ENCODE measurements around the gene SPINK7.

Gene SPINK7

GRCh38 chr5:148336704-148337435 is 24.6 kb downstream of the SPINK7 start (continued):
- no peak for TF ChIP-seq BCL6B (tag by site-specific recombination; IDR thresholded peaks at IDR 0.05)

GRCh38 chr5:148342371-148343045 is 30.3 kb downstream of the SPINK7 start:
- CTCF ChIA-PET = interaction anchor here (1.7 kb wide), 1 partner anchor 32 kb away, joined by 9 read pairs; no protein-coding TSS in a partner anchor
- Histone ChIP-seq H3K9me3 (ENCODE audit: control insufficient read depth, insufficient read depth, low read depth, low read length) (no peaks in the 10 kb centered on the region), H3K4me3 (ENCODE audit: low read depth, low read length) (no peak overlapping the region), H3K4me1 (ENCODE audit: control insufficient read depth, insufficient read depth, low read length) (no peaks in the 10 kb centered on the region), H3K27ac (ENCODE audit: extremely low read depth, low read depth, low read length) (no peak overlapping the region), H3K36me3 (ENCODE audit: control insufficient read depth in 2 of 2, insufficient read depth in 1 of 2, low read length in 2 of 2) (no peaks in the 10 kb centered on the region)
- POLR2A ChIA-PET = no interaction called here
- TF ChIP-seq ZXDB (tag by site-specific recombination; IDR thresholded peaks at IDR 0.05) (no peak), KLF17 (tag by site-specific recombination; IDR thresholded peaks at IDR 0.05) (no peak), FEZF1 (tag by site-specific recombination; IDR thresholded peaks at IDR 0.05) (no peak), ZNF423 (tag by site-specific recombination; IDR thresholded peaks at IDR 0.05) (no peak), GLIS2 (tag by site-specific recombination; IDR thresholded peaks at IDR 0.05) (no peak), ZNF596 (tag by site-specific recombination; IDR thresholded peaks at IDR 0.05) (no peak), ZFP3 (tag by site-specific recombination; IDR thresholded peaks at IDR 0.05; ENCODE audit: low read depth) (no peak), ZNF311 (tag by site-specific recombination; IDR thresholded peaks at IDR 0.05; ENCODE audit: borderline replicate concordance) (no peak), ZBTB49 (tag by site-specific recombination; IDR thresholded peaks at IDR 0.05; ENCODE audit: low read depth) (no peak), MZF1 (tag by site-specific recombination; IDR thresholded peaks at IDR 0.05; ENCODE audit: borderline replicate concordance) (no peak), HOXD13 (CRISPR knock-in tag; IDR thresholded peaks at IDR 0.05; ENCODE audit: borderline replicate concordance) (no peak), KLF1 (tag by site-specific recombination; IDR thresholded peaks at IDR 0.05) (no peak)

GRCh38 chr5:148343046-148343407 is 30.8 kb downstream of the SPINK7 start:
- no peak overlapping the region for H3K27ac ChIP-seq (ENCODE audit: extremely low read depth, low read depth, low read length)
- no peak overlapping the region for H3K4me3 ChIP-seq (ENCODE audit: low read depth, low read length)
- no peaks in the 10 kb centered on the region for H3K4me1 ChIP-seq (ENCODE audit: control insufficient read depth, insufficient read depth, low read length)
- CTCF ChIA-PET = interaction anchor here (1.7 kb wide), 1 partner anchor 31 kb away, joined by 9 read pairs; no protein-coding TSS in a partner anchor
- H3K36me3 ChIP-seq (ENCODE audit: control insufficient read depth in 2 of 2, insufficient read depth in 1 of 2, low read length in 2 of 2) = no peaks in the 10 kb centered on the region
- no peaks in the 10 kb centered on the region for H3K9me3 ChIP-seq (ENCODE audit: control insufficient read depth, insufficient read depth, low read depth, low read length)
- POLR2A ChIA-PET = no interaction called here
- TF ChIP-seq REPIN1 (tag by site-specific recombination; IDR thresholded peaks at IDR 0.05; ENCODE audit: low read depth) = no peak
- TF ChIP-seq ZNF112 (tag by site-specific recombination; IDR thresholded peaks at IDR 0.05) = no peak
- no peak for TF ChIP-seq ZNF558 (tag by site-specific recombination; IDR thresholded peaks at IDR 0.05)
- TF ChIP-seq ZNF311 (tag by site-specific recombination; IDR thresholded peaks at IDR 0.05; ENCODE audit: borderline replicate concordance) = no peak
- TF ChIP-seq CTCF (tag by site-specific recombination; IDR thresholded peaks at IDR 0.05) = no peak
- no peak for TF ChIP-seq ZNF148 (tag by site-specific recombination; IDR thresholded peaks at IDR 0.05; ENCODE audit: borderline replicate concordance)
- no peak for TF ChIP-seq YY2 (tag by site-specific recombination; IDR thresholded peaks at IDR 0.05)
- TF ChIP-seq ZNF391 (tag by site-specific recombination; IDR thresholded peaks at IDR 0.05; ENCODE audit: borderline replicate concordance, low read depth) = no peak
- no peak for TF ChIP-seq ZNF561 (tag by site-specific recombination; IDR thresholded peaks at IDR 0.05; ENCODE audit: borderline replicate concordance)
- TF ChIP-seq KLF1 (tag by site-specific recombination; IDR thresholded peaks at IDR 0.05) = no peak
- TF ChIP-seq ZNF830 (tag by site-specific recombination; IDR thresholded peaks at IDR 0.05; ENCODE audit: low read depth) = no peak
- TF ChIP-seq ZNF138 (tag by site-specific recombination; IDR thresholded peaks at IDR 0.05; ENCODE audit: borderline replicate concordance) = no peak
